Stimulated activated CD4-positive, alpha-beta T cell treated with anti-CD3 and anti-CD28 coated beads, Interleukin-12 subunit alpha, Interleukin-12 subunit beta, amount 100 ng/mL, for 4 hours (primary cell): ENCODE results near the gene SLC66A1.

Source experiments
- DNase-seq: peaks from one replicate; pipeline ENCODE4 v3.0.0-alpha.2; 2020

The SLC66A1 gene

DNA sequence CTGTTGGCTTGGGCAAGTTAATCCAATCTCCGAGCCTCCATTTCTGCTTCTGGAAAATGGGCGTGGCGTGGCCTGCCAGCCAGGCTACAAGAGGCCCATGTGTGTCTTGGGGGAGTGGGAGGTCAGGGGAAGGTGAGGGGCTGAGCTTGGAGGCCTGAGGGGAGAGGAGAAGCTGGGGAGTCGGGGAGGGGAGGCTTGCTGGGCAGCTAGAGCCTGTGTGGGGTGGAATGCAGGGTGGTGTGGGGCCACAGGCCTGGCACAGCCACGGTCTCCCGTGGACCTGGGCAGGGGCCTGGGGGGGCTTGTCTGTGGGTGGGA lies 14.6 kb downstream of the SLC66A1 start:
- DNase-seq, result no peak

DNA sequence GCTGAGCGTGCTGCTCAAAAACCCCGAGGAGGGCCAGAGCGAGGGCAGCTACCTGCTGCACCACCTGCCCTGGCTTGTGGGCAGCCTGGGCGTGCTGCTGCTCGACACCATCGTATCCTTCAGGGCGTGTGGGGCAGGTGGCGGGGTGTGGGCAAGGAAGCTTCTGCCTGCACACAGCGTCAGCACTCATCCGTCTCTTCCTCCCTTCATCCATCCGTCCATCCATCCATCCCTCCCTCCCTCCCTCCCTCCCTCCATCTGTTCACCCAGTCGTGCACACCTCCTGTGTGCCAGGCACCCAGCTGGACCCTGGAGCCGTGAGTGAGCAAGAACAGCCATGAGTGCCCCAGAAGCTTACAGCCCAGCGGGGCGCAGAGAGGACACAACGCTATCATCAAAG lies 15.2 kb downstream of the SLC66A1 start:
- DNase-seq, result no peak

DNA sequence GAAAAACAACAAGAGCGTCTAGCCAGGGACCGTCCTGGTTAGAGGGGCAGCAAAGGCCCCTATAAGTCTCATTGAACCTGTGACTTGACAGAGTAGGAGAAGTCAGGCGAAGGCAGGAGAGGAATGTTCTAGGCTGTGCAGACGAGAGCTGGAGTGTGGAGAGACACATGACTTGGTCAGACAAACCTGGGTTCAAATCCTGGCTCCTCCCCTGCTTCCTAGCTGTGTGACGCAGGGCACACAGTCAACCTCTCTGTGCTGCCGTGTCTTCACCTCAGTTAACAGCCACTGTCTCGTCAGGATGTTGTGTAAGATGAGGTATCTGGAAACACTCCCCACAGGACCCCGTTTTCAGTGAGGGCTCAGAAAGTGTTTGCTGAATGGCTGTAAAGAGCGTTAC lies 15.6 kb downstream of the SLC66A1 start:
- no peak for DNase-seq

DNA sequence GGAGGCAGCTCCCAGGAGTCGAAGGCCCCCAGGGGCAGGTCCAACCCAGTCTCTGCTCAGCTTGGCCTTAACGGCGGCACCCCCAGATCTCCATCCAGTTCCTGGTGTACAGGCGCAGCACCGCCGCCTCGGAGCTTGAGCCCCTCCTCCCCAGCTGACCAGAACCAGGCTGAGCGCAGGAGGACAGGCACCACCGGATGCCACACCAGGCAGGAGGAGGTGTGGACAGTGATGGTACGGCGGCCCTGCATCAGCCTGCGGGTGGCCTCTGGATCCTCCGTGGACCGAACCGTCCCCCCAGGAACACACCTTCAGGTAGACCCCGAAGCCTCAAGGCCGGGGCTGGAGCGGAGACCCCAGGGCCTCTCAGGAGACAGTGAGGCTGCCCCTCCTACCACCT lies 16.4 kb downstream of the SLC66A1 start:
- DNase-seq, result no peak

DNA sequence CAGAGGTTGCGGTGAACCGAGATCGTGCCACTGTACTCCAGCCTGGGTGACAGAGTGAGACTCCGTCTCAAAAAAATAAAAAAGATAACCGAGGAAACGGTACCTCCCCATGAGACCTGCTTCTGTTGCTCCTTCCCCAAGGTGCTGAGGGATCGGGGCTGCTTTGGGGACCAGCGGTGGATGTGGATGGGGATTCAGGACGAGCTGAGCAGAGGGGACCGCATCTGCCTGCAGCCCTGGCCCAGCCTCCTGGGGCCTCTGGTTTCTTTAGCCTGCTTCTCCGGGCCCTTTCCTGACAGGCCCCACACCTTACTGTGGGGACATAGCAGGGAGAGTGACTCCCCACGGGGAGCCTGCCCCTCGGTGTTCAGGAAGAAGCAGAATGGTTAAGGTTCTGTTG lies 17.1 kb downstream of the SLC66A1 start:
- no peak for DNase-seq

DNA sequence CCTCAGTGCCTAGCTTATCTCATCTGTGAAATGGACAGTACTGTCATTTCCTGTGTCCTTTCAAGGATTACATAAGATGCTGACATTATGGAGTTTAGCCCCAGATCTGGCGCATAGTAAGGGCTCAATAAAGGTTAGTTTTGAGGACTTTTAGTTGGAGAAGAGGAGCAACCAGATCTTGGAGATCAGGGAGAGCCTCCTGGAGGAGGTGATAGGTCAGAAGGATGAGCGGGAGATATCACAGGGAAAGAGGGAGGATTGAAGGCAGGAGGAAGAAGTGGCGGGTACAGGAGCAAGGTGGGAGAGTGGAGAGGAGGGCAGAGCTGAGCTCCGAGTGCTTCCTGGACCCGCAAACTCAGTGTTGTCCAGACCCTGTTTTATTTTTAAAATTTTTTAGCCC lies 17.5 kb downstream of the SLC66A1 start:
- no peak for DNase-seq

DNA sequence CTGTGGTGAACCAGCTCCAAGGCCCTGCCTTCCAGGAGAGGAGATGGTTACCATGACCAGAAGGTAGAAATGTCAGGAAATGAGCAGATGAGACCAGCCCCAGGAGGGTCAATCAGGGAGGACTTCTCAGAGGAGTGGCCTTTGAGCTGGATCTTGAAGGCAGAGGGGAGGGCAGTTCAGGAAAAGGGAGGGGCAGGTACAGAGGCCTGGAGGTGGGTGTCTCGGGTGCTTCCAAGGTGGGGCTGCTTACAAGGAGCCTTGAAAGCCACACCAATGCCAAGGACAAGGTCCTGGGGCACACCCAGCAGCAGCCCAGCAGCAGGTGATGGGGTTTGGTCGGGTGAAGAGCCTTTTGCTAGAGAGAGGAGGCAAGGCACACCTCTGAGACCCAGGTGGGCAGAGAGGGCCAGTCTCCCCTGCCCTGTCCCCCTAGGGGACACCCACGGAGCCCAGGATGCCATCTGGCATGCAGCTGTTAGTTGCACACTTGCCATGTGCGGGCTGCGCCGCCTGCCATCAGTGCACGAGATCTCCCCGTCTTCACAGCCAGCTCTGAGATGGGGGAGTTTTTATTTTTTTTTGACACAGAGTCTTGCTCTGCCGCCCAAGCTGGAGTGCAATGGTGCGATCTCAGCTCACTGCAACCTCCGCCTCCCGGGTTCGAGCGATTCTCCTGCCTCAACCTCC lies 18.5 kb downstream of the SLC66A1 start:
- DNase-seq, result no peak

DNA sequence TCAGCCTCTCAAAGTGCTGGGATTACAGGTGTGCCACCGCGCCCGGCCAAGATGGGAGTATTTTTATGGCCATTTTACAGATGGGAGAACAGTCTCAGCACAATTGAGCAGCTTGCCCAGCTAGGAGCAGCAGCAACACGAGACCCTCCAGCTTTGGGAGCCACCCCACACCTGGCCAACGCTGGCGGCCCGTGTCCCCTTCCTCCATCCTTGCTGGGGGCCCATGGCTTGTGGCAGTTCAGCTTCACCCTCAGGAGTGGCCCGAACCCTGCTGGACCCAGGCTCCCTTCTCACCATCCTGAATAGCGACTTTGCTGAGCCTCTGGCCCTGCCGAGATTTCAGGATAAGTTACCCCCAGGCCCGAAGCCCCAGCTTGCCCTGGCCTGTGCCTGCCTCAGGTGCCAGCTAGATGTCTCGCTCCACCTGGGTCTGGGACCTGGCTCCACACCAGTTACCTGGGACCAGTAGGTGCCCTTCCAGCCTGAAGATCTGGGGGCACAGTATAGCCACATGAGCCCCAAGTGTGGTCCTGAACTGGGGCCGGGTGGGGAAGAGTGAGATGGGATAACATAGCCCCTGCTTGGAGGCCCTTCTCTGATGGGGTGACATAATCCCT lies 19.2 kb downstream of the SLC66A1 start:
- DNase-seq, result no peak

DNA sequence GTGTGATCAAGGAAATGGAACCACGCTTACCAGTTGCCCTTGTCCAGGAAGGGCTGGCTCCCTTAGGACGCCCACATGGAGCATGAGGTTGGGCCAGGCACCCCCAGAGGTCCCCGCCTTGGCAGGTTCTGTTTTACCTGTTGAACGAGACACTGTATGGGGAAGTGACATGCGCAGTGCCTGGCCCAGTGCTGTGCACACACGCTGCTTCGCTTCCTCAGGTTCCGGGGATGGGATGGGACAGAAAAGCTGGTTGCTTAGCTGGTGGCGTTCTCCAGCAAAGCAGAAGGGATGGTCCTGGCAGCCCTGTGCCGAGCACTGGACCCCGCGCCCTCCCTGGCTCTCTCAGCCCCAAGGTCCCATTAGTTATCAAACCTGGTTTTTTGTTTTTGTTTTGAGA lies 20.7 kb downstream of the SLC66A1 start:
- no peak for DNase-seq

DNA sequence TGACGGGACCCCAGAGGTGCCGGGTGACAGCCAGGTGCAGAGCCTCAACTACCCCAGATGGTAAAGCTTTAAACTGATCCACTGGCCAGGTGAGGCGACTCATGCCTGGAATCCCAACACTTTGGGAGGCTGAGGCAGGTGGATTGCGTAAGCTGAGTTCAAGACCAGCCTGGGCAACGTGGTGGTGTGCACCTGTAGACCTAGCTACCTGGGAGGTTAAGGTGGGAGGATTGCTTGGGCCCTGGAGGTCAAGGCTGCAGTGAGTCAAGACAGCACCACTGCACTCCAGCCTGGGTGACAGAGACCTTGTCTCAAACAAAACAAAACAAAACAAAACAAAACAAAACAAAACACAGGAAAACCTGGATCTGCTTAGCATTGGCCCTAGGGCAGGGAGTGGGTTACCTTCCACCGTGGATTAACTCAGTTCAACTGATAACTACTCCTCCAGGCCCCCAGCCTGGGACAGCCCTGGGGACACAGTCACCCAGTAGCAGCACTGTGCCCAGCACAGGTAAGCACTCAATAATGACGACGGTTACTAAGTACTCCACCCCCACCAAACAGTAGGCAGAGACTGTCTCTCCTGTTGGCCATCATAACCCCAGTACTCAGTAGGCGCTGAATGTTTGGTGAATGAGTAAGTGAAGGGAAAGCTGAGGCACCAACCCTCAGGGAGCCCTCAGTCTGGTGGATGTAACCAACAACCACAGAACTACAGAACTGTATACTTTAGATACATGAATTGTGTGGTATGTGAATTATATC lies 21.6 kb downstream of the SLC66A1 start:
- no peak for DNase-seq

DNA sequence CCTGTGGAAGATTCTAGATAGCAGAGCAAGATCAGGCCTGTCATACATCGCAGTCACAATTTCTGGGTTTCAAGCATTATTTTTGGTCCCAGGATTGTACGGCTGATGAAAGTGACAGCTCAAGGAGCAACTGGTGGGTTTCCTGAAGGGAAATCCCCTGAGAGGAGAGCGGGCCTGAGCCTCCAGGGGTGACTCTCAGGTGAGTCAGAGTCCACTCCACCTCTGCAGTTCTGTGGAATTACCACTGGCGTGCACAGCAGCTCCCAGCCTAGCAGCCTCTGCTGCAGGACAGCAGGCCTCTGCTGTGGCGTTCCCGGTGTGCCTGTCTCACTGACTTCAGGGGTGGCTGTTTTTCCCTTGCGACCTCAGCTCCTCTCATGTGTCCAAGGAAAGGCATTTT lies 24.4 kb downstream of the SLC66A1 start:
- DNase-seq, result peak; percentile 32

DNA sequence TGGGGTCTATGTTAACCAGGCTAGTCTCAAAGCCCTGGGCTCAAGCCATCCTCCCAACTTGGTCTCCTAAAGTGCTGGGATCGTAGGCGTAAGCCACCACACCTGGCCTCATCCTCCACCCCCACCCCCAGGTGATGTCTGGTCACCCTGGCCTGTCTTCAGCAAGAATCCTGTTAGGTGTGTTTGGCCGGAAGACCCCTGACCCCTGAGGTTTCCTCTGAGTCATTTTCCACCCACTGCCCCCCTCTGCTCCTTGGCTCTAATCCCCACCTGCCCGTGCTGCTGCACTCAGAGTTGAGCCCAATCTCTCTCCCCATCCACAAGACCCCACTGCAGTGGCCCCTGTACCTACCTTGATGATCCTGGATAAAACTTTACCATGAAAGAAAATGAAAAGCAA lies 25.2 kb downstream of the SLC66A1 start:
- no peak for DNase-seq

DNA sequence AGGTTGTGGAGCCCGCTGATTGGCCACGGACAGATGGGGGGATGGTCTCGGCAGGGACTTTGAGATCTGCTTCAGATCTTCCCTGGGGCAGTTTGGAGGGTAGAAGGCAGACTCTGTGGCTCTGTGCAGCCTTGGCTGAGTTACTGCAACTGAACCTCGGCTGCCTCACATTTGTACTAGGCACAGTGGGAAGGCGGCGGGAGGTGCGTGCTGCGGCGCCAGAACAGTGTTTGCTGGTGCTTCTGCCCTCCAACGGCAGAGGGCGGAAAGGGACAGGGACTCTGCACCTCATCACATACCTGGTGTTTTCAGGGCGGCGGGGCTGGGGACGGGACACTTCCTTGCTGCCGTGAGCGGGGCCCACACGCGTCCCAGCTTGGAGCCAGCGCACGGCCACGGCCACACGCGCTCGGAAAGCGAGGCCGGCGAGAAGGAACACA lies 26.2 kb downstream of the SLC66A1 start:
- DNase-seq, result no peak

DNA sequence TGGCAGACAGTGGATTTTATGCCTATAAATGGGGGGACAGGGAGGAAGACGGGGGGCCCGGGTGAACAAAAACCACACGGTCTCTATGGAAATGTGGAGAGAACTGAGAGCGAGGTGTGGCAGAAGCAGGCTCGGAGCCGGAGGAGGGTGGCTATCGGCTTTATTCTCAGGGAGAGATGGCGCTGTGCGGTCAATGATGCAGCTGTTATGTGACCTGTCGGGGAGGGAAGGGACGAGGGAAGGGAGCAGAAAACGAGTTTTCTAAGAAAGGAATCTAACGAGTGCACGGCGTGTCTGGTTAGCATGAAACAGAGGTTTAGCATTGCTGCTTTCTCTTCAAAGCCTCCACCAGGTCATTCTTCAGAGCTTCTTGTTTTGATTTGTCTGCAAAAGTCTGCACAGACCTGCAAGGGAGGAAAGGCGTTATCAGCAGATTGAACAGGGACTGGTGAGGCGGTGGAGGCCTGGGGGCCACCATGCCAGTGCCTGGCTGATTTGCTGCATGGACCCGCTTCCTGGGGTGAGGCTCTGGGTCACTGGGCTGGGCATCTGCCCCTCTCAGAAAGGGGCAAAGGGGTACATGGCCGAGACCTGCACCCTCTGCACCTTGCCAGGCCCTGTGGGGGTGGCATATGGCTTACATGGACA lies 27.2 kb downstream of the SLC66A1 start:
- no peak for DNase-seq

DNA sequence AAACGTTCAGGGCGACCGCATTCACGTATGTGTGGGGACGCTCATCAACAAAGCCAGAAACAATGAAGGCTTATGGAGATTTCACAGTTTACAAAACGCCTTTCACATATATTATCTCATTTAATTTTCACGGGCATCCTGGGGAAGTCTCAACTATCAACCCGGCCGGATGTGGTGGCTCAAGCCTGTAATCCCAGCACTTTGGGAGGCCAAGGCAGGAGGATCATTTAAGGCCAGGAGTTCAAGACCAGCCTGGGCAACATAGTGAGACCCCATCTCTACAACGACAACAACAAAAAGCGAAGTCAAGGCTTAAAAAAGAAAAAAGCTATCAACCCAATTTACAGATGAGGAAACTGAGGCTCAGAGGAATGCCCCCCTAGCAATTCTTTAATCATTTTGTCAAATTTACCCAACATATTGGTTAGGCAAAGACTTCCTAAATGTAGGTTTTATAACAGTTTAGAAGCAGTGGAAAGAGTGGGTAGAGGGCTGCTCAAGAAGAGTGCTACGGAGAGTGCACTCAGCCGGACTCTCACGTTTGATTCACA lies 28.3 kb downstream of the SLC66A1 start:
- DNase-seq, result no peak

DNA sequence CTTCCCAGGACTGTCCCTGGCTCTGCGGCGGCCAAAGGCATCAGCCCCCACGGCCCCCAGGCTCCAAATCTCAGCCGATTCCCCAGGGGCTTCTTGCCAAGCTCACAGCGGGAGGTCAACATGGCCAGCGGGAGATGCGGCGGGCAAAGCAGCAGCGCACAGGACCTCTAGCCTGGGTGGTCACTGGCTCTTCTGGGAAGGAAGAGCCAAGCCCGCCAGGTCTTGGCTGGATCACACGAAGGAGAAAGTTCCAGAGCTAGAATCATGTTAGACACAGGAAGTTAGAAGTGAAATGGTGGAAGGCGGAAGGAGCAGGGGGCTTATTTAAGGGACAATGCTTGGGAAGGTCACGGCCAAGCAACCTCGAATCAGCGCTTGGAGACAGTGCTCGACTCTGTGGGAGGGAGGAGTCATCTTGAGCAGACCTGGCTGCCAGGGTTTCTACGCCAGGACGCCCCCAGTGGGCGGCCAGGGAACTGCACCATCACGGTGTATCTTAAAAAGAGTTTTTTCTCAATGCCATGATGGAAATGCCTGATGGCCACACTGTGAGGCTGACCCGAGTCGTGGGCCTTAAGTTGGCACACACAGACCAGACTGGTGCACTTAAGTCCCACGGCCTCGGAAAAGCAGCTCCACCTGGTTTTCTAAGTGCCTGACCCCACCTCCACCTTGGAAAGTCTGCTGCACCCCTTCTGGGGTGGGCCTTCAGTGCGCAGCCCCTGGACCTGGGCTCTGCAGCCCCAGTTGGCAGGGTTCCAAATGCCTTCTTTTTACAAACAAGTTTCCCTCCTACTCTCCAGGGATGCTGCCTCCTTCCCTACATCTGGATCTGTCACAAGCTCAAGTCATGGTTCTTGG lies 29.3 kb downstream of the SLC66A1 start:
- peak; percentile 77 for DNase-seq

DNA sequence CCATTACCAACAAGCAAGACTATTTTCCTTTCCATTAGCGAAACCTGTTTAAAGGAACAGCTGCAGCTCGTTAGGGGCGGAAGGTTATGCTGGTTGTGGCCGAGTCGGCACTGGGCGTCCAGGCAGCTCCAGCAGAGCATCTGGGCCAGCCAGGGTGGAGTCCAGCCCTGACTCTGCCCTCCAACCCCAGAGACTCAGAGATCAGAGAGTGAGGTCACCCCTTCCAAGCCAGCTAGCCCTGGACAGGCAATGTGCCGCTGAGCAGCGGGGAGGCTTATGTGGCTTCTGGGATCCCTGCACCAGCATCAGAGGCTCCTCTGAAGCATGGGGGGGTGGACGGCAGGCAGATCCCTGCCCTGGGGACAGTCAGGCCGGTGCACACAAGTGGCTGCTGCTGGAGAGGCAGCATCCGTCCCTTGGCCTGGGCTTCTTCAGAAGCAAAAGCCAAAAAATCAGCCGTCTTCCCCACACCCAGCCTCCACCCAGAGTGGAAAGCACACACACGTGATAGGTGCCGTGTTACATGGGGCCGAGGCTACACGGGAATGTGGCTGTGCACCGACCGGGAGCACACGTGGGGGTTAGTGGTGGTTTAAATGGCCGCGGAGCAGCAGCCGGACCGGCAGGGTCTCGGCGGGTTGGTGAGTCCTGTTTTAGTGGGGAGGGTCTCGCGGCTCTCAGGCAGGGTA lies 30.1 kb downstream of the SLC66A1 start:
- DNase-seq, result no peak

DNA sequence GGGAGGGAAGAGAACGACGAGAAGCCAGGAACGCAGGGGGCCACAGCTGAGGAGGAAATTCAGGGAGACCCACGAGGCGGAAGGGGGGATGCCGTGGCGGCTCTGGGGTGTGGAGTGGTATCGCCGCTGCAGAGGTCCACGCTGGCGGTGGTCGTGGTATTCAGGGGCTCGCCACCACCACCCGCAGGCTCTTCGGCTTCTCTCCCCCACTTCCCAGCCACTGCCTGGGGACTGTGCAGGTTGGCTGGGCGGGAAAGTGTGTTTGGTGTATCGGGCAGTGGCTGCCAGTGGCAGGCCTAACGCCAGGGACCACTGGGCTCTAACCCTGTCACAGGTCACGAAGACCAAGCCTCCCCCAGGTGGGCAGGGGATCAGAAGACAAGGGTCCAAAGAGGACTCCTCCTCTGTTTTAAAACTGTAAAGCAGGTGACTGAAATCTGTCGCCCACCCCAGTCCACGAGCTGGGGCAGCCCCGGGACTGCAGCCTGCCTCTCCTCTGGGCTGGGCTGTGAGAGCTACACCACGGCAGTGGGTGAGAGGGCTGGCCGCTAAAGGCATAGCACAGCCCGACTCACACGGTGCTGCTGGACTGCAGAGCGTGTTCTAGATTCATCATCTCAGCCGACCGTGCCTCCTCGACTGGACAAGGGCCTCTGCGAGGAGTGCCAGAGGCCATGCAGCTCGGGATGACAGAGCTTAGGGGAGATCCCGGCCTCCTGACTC lies 30.9 kb downstream of the SLC66A1 start:
- no peak for DNase-seq

DNA sequence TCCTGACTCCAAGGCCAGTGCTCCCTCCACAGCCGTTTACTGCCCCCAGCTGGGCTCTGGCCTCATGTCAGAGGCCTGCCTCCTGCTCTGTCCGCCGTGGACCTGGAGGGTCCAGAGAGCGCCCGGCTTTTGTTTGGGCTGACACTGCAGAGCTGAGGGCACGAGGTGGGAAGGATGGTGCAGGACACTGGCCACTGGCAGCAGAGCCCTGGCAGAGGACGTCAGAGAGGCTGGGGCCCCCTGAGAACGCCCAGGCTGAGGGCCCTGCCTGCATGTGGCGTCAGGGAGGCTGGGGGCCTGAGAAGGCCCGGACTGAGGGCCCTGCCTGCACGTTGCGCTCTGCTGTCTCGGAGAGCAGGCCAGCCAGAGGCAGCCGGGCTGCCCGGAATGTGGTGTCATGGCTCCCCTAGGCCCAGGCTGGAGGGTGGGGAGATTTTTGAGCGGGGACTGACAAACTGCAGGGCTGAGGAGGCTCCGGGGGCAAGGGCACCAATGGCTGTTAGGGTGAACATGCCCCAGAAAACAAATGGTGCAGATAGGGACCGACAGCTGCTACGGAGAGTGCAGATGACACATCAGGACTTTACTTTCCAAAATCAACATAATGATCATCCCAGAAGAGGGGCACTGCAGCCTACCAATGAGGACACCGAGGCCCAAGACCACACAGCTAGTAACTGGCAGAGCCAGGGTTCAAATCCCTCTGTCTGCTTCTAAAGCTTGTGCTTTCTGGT lies 31.7 kb downstream of the SLC66A1 start:
- no peak for DNase-seq

DNA sequence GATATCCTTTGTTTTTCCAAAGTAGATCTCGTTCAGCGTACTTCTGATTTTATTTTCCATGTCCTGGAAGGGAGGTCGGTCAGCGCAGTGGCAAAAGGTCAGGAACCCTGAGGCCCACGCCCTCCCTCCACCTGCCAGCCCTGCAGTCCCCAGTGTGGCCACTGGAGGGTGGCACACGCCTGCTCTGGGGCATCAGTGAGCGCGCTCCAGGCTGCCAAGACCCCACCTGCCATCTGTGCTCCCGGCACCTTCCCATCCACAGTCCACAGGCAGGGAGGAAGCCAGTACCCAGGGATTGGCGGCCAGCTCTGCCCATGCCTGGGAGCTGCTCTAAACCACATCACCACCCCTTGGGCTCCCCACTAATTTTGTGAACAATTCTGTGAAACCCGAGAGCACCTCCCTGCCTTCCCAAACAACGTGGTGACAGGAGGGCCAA lies 32.3 kb downstream of the SLC66A1 start:
- peak; percentile 49 for DNase-seq
